Central memory CD8-positive, alpha-beta T cell (primary cell): ENCODE results near the gene BTG1.

ENCODE experiments used
- ATAC-seq: fragments of 150-1000 bp; cut with Tn5 transposase; replicated peaks from 2 replicates; pipeline ENCODE4 v1.10.0; 2022; ENCODE audit warnings: mild to moderate bottlenecking, moderate FRiP score, moderate number of reproducible peaks; ENCODE audit not compliant: poor library complexity, severe bottlenecking; ENCODE audit errors: extremely low read depth
- DNase-seq, 2 donors: peaks; one replicate each; pipeline ENCODE4 v3.0.0; 2021; ENCODE audit warnings: low spot score in 2 of 2
- H3K27ac Mint-ChIP-seq: one replicate; pipeline ENCODE4 v1.8.0; 2022; ENCODE audit warnings: low read depth, mild to moderate bottlenecking, moderate library complexity, mixed read lengths
- H3K27me3 Mint-ChIP-seq: one replicate; pipeline ENCODE4 v1.8.0; 2022; ENCODE audit warnings: mixed read lengths
- H3K36me3 Mint-ChIP-seq: one replicate; pipeline ENCODE4 v1.8.0; 2022; ENCODE audit warnings: mild to moderate bottlenecking, moderate library complexity, mixed read lengths; ENCODE audit not compliant: insufficient read depth
- H3K4me1 Mint-ChIP-seq: one replicate; pipeline ENCODE4 v1.8.0; 2022; ENCODE audit warnings: mixed read lengths
- H3K4me3 Mint-ChIP-seq: one replicate; pipeline ENCODE4 v1.8.0; 2022; ENCODE audit warnings: mild to moderate bottlenecking, moderate library complexity, mixed read lengths
- H3K9me3 Mint-ChIP-seq: one replicate; pipeline ENCODE4 v1.8.0; 2022; ENCODE audit warnings: mixed read lengths

The BTG1 gene

GRCh38 chr12:92144631-92145480 is 790 bp downstream of the BTG1 start:
- peak; percentile 45 to 51 for DNase-seq
- H3K27ac Mint-ChIP-seq, result peak overlapping the region; percentile 99
- no peak for ATAC-seq
- H3K4me3 Mint-ChIP-seq, result peak overlapping the region; percentile 89
- H3K9me3 Mint-ChIP-seq, result no peaks in the 10 kb centered on the region
- H3K4me1 Mint-ChIP-seq, result peaks cover 38% of the 10 kb centered on the region
- H3K36me3 Mint-ChIP-seq, result peaks cover 71% of the 10 kb centered on the region
- no peaks in the 10 kb centered on the region for H3K27me3 Mint-ChIP-seq

GRCh38 chr12:92143686-92144630 is 1.7 kb downstream of the BTG1 start:
- peaks cover 43% of the 10 kb centered on the region for H3K4me1 Mint-ChIP-seq
- peak overlapping the region; percentile 89 for H3K4me3 Mint-ChIP-seq
- H3K27me3 Mint-ChIP-seq, result no peaks in the 10 kb centered on the region
- H3K27ac Mint-ChIP-seq, result peak overlapping the region; percentile 99
- H3K9me3 Mint-ChIP-seq, result no peaks in the 10 kb centered on the region
- peak; percentile 19 for ATAC-seq
- H3K36me3 Mint-ChIP-seq, result peaks cover 73% of the 10 kb centered on the region
- DNase-seq, result peak; percentile 53 to 70

GRCh38 chr12:92143258-92143657 is 2.4 kb downstream of the BTG1 start:
- H3K36me3 Mint-ChIP-seq, result peaks cover 76% of the 10 kb centered on the region
- ATAC-seq, result no peak

DNA sequence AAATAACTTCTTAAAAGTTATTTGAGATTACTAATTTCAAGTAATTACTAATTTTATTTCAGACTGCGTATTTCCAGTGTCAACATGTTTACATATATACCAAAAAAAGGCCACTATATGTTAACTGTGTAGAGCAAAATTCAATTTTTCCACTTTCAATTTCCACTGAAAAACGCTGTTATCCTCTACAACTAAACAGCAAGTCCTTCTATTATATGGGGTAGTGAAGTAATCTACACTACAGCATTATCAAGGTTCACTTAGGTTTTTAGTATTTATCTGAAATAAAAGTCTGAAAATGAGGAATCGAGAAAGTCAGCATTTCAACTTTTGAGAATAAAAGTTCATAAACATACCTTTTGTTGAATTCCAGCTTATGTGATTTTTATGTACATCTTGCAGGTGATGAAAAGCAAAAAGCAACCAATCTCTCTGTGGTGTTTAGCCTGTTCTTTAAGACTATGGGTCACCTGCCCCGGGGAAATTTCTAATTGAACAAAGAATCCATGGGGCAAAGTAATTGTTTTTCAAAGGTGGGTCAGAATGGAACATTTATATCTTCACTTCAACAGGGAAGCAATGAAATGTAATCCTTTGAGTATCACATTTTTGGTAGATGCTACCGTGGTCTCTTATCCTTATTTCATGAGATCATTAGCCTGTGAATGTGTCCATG is 3.3 kb downstream of the BTG1 start:
- Mint-ChIP-seq H3K27ac (peak overlapping the region; percentile 99), H3K9me3 (no peaks in the 10 kb centered on the region), H3K27me3 (no peaks in the 10 kb centered on the region), H3K4me3 (peak overlapping the region; percentile 89), H3K36me3 (peaks cover 85% of the 10 kb centered on the region), H3K4me1 (peaks cover 49% of the 10 kb centered on the region)
- DNase-seq (no peak), ATAC-seq (no peak)

More at GRCh38 chr12:92143258-92143657, 2.4 kb downstream of the BTG1 start:
- Mint-ChIP-seq H3K27me3 (no peaks in the 10 kb centered on the region), H3K27ac (peak overlapping the region; percentile 99), H3K4me3 (peak overlapping the region; percentile 89), H3K9me3 (no peaks in the 10 kb centered on the region), H3K4me1 (peaks cover 45% of the 10 kb centered on the region)
- DNase-seq, result no peak

GRCh38 chr12:92141591-92142121 is 4.0 kb downstream of the BTG1 start:
- Mint-ChIP-seq H3K9me3 (no peaks in the 10 kb centered on the region), H3K27ac (peak overlapping the region; percentile 99), H3K4me3 (peak overlapping the region; percentile 89), H3K36me3 (peaks cover 90% of the 10 kb centered on the region), H3K4me1 (peaks cover 49% of the 10 kb centered on the region), H3K27me3 (no peaks in the 10 kb centered on the region)
- DNase-seq (no peak), ATAC-seq (no peak)

- peaks cover 90% of the 10 kb centered on the region for H3K36me3 Mint-ChIP-seq
- no peak for DNase-seq
These were observed 4.6 kb downstream of the BTG1 start for GRCh38 chr12:92140896-92141536.

DNA sequence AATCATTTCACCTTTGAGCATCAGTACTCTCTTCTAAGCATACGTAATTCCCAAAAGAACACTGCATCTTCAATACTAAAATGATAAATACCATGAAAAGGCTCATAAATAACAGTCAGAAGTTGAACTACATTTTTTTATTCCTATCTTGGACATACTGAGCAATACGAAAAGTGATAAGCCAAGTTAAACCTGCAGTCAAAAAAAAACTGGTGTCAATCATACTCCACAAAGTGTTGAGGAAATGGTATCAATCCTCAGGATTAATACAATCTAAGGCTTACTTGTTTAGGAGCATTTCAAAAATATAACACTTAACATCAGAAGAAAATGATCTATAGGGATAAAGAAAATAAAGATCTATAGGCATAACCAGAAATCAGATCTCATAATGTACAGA is 5.5 kb downstream of the BTG1 start:
- no peak for ATAC-seq
- H3K4me1 Mint-ChIP-seq, result peaks cover 49% of the 10 kb centered on the region
- H3K27me3 Mint-ChIP-seq, result no peaks in the 10 kb centered on the region
- peak overlapping the region; percentile 99 for H3K27ac Mint-ChIP-seq
- peaks cover 84% of the 10 kb centered on the region for H3K36me3 Mint-ChIP-seq
- no peaks in the 10 kb centered on the region for H3K9me3 Mint-ChIP-seq
- DNase-seq, result no peak
- H3K4me3 Mint-ChIP-seq, result peak overlapping the region; percentile 89

More at GRCh38 chr12:92140896-92141536, 4.6 kb downstream of the BTG1 start:
- H3K4me1 Mint-ChIP-seq, result peaks cover 49% of the 10 kb centered on the region
- H3K4me3 Mint-ChIP-seq, result peak overlapping the region; percentile 89
- ATAC-seq, result no peak
- peak overlapping the region; percentile 99 for H3K27ac Mint-ChIP-seq
- H3K27me3 Mint-ChIP-seq, result no peaks in the 10 kb centered on the region
- H3K9me3 Mint-ChIP-seq, result no peaks in the 10 kb centered on the region

DNA sequence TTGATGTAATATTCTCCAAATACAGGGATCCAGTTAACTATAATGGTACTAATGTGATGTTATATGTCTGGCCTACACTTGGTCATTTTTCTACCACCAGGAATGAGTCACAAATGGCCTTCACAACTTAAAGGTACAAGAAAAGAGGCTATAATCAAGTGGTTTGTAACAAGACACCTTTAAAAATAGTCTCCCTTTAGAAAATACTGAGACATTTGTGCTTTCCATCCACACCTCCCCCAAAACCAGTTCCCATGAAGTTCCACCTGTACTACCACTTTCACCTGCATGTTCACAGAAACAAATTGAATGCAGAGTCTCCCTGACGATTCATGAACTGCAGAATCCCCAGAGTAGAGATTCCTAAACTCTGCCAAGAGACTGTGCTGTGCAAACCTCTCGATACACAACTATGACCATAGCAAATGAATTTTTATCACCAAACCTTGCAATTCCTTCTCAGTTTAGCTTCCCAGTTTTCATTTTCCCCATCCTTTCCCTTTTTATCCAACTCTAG is 6.0 kb downstream of the BTG1 start:
- ATAC-seq (no peak), DNase-seq (no peak)
- peaks cover 84% of the 10 kb centered on the region for H3K36me3 Mint-ChIP-seq

DNA sequence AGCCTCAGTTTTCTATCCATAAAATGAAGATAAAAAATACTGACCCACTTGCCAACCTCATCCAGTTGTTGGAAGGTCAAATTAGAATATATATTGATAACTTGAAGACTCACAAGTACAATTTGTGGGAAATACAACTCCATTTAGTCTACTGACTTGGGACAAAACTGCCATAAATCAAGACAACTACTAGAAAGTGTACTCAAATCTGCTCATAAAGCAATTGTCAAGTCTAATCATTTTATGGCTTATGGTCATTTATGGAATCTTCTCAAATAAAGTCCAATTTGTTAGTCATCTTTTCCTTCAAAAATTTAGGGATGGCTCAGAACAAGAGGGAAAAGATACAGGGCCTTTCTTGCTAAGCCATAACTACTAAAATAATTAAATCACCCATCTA is 7.0 kb downstream of the BTG1 start:
- Mint-ChIP-seq H3K27ac (peak overlapping the region; percentile 99), H3K4me1 (peaks cover 59% of the 10 kb centered on the region), H3K4me3 (peak overlapping the region; percentile 89), H3K27me3 (no peaks in the 10 kb centered on the region), H3K9me3 (no peaks in the 10 kb centered on the region), H3K36me3 (peaks cover 80% of the 10 kb centered on the region)
- ATAC-seq (no peak), DNase-seq (no peak)

More for the DNA sequence above, 6.0 kb downstream of the BTG1 start:
- Mint-ChIP-seq H3K9me3 (no peaks in the 10 kb centered on the region), H3K4me3 (peak overlapping the region; percentile 89), H3K27ac (peak overlapping the region; percentile 99), H3K4me1 (peaks cover 54% of the 10 kb centered on the region), H3K27me3 (no peaks in the 10 kb centered on the region)

GRCh38 chr12:92138144-92138543 is 7.5 kb downstream of the BTG1 start:
- Mint-ChIP-seq H3K27ac (peak overlapping the region; percentile 99), H3K4me3 (peak overlapping the region; percentile 89), H3K27me3 (no peaks in the 10 kb centered on the region), H3K4me1 (peaks cover 63% of the 10 kb centered on the region), H3K36me3 (peaks cover 76% of the 10 kb centered on the region), H3K9me3 (no peaks in the 10 kb centered on the region)
- DNase-seq, result no peak
- no peak for ATAC-seq

DNA sequence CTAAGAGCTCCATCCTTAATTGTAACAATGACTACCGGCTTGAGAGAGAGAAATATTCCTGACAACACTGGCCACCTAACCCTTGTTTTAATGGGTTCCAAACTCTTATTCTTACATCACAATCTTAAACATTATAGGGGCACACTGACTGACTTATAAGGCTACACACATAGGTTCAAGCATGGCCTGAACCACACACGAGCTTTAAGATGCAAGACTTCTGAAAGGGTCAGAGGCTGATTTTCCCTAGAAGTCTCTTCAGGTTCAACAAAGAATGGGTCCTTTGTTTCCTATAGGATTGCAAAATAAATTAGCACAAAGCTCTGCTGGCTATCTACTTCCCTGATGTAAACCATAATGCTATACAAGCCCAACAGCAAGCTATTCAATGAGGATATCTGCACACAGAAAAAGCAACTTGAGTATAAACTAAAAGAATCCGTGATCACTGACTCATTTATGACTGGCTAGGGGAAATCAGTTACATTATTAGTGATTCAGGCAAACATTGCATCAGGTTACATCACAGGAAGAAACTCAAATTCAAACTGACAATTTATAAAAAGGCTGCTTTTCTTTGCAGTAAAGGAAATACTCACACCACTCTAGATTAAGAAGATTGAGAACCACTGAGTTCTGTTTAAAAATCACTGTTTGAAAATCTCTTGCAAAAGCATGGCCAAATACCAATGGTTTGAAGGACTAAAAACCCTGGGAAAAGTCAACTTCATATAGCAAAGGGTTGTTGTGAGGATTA is 8.5 kb downstream of the BTG1 start:
- Mint-ChIP-seq H3K9me3 (no peaks in the 10 kb centered on the region), H3K4me1 (peaks cover 62% of the 10 kb centered on the region), H3K27ac (peak overlapping the region; percentile 99), H3K27me3 (no peaks in the 10 kb centered on the region), H3K36me3 (peaks cover 70% of the 10 kb centered on the region), H3K4me3 (peak overlapping the region; percentile 89)
- ATAC-seq (no peak), DNase-seq (no peak)
